GM12801 (cell line): ENCODE data around the gene BFSP2.

Source experiments
- TF ChIP-seq, protein P1 (sequence below): IDR thresholded peaks from one replicate; pipeline ENCODE4 v1.5.1; 2011; ENCODE audit warnings: control low read depth; ENCODE audit not compliant: insufficient read length; ENCODE audit errors: extremely low read depth

Gene BFSP2

DNA sequence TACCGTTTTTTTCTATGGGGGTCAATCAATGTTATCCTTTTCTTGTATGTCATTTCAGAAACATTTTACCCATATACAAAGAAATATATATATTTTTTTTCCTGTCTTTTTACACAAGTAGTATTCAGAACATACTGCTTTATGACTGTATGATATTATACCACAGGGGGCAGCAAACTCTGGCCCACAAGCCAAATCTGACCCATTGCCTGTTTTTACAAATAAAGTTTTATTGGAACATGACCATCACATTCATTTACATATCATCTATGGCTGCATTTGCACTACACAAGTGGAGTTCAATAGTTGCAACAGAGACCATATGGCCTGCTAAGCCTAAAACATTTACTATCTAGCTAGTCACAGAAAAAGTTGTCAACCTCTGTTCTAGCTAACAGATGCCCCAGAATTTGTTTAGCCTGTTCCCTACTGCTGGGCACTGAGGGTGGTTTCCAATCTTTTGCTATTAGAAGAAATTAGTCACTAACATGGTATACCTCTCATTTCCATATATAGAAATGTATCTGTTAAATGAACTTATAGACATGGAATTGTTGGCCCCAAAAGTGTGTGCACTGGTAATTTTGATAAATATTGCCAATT lies 57.7 kb downstream of the BFSP2 start:
- TF ChIP-seq, protein P1, sequence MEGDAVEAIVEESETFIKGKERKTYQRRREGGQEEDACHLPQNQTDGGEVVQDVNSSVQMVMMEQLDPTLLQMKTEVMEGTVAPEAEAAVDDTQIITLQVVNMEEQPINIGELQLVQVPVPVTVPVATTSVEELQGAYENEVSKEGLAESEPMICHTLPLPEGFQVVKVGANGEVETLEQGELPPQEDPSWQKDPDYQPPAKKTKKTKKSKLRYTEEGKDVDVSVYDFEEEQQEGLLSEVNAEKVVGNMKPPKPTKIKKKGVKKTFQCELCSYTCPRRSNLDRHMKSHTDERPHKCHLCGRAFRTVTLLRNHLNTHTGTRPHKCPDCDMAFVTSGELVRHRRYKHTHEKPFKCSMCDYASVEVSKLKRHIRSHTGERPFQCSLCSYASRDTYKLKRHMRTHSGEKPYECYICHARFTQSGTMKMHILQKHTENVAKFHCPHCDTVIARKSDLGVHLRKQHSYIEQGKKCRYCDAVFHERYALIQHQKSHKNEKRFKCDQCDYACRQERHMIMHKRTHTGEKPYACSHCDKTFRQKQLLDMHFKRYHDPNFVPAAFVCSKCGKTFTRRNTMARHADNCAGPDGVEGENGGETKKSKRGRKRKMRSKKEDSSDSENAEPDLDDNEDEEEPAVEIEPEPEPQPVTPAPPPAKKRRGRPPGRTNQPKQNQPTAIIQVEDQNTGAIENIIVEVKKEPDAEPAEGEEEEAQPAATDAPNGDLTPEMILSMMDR, result no peak

DNA sequence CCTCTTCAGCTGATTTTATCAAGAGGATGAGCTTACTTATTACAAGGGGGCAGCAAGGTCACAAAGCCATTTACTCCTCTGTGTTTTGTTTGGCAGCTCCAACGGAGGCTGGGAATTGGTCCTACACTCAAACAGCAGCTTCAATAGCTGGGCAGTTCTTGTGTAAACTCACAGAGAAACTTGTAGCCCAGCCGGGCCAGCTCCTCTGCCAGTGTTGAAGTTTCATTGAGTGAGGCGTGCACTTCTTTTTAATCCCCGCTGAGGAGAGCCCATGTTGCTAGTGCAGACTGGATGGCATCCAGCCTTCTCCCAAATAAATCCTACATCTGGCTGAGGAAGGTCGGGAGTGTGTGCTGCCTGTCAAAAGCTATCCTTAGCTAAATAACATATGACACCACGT lies 59.5 kb downstream of the BFSP2 start:
- TF ChIP-seq, protein P1, result no peak

DNA sequence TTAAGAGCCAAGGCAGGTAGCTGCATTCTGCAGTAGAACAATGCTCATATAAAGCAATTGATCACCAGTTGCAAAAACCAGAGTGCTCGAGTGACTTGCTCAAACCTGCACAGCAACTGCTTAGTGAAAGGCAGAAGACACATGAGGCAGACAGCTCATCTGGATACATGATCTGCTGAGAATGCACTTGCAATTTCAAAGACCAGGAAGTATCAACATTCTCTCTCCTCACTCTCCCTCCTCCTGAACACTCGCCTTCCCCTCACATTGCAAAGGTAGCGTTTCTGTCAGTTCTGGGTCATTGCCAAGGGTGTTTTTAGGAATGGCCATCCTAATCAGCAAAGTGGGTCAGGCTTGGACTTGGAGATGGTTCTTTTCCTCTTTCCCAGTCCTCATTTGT lies 61.0 kb downstream of the BFSP2 start:
- TF ChIP-seq, protein P1, result no peak

DNA sequence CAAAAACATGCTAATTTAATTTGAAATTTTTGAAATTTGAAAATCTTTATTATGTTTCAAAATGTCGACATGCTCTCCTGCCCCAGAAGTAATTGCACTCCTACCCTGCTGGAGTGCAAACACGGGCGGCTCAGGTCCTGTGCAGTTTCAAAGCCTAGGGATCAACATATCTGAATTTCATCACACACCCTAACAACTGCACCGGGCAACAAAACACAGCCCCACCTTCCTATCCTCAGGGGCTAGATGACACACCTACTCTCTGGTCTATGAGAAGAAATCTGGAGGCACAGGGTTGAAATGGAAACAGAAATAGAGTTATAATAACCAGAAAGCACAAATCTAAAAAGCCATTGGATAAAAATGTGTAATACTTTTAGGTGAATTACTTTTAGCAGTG lies 61.4 kb downstream of the BFSP2 start:
- TF ChIP-seq, protein P1, result no peak

DNA sequence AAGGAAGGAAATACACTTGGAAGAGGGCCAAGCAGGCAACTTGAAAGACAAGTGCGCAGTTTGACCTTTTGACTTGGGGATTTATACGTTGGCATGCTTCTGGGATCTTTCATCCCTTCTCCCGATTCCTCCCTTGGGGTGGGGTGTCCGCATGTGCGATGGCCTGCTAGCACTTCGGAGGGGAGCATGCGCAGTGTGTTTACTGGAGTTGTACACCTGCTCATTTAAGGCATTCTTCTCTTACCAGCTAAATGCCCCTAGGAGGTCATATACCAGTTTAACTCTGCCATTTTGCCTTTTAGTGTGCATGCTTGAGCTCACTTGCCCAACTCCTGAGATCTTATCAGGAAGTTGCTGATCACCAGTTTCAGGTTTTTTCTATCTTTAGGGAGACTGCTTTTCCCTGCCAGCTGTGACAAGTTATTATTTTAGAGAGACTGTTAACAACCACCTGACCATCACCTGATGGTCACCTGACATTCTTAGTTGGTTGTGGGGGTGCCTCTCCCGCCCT lies 63.5 kb downstream of the BFSP2 start:
- TF ChIP-seq, protein P1, result no peak

DNA sequence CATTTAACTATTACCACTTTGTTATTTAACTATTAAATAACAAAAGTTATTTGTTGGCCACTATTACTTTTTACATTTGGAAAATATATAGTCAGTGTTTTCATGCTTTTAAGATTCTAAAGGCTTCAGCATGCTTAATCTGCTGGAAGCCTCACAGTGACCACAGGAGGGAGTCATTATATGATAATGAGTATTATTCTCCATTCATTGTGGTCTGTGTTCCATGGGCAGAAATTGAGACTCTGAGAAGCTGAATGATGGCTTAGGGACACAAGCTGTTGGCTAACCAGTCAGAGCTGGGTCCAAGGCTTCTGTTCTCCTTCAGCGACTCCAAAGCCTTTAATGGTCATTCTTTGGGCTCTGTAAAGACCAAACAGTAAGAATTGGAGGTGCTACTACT lies 64.7 kb downstream of the BFSP2 start:
- TF ChIP-seq, protein P1, result no peak

DNA sequence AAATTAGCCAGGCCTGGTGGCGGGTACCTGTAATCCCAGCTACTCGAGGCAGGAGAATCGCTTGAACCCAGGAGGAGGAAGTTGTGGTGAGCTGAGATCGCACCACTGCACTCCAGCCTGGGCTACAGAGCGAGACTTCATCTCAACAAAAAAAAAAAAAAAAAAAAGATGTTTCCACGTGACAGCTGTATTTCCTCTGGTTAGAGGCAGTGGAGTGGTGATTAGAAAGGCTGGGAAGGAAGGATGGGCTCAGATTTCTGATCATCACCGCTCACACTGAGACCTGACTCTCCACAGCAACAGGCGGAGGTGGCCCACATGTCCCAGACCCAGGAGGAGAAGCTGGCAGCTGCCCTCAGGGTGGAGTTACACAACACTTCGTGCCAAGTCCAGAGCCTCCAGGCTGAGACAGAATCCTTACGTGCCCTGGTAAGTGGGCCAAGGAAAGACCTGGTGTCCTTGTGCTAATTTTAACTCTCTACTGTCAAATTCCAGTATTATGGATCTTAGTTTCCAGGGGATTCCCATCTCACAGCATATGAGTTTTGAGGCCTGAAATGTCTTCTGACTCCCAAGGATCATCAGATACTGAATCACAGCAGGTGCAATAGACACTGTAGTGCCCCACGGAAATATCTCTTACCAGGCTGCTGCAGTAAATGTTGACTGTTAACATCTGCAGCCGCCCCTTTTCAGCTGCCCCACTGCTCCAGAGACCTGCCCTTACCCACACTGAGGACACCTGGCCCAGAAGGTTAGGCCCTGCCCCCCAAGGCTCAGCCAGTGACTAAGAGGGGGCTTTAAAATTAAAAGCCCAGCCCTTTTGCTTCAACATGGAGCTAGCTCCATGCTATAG lies 66.9 kb downstream of the BFSP2 start:
- TF ChIP-seq, protein P1, result no peak
